Activated CD8-positive, alpha-beta T cell treated with anti-CD3 and anti-CD28 coated beads for 36 hours (primary cell): ENCODE data around the gene GRID1. TPM values are rescaled to one million over a fixed set of nuclear protein-coding genes. Genes with fewer than 3 reads are reported as not detected.

Source experiments
- ATAC-seq: fragments of 200-7000 bp; cut with Tn5 transposase; one replicate; pipeline ENCODE4 v1.10.0; 2021; ENCODE audit warnings: mild to moderate bottlenecking, moderate library complexity
- CTCF ChIA-PET: fragments of 350-600 bp; sonication (Branson Sonifier 250); formaldehyde crosslinking; loops from one replicate; lab custom pipeline; 2021; ENCODE audit warnings: antibody characterized with exemption; lab: Charles Lee
- POLR2A ChIA-PET: fragments of 350-600 bp; sonication (Branson Sonifier 250); formaldehyde crosslinking; loops from one replicate; lab custom pipeline; 2021; ENCODE audit warnings: antibody characterized with exemption; lab: Charles Lee
- DNase-seq: peaks from one replicate; pipeline ENCODE4 v3.0.0-alpha.2; 2020
- H3K27ac Mint-ChIP-seq: one replicate; pipeline ENCODE4 v1.8.0; 2021; ENCODE audit warnings: mild to moderate bottlenecking, mixed read lengths
- H3K27me3 Mint-ChIP-seq: one replicate; pipeline ENCODE4 v1.8.0; 2021; ENCODE audit warnings: mixed read lengths
- H3K36me3 Mint-ChIP-seq: one replicate; pipeline ENCODE4 v1.8.0; 2021; ENCODE audit warnings: low read depth, mixed read lengths
- H3K4me1 Mint-ChIP-seq: one replicate; pipeline ENCODE4 v1.8.0; 2021; ENCODE audit warnings: low read depth, mixed read lengths
- H3K4me3 Mint-ChIP-seq: one replicate; pipeline ENCODE4 v1.8.0; 2021; ENCODE audit warnings: mild to moderate bottlenecking, moderate library complexity, mixed read lengths
- H3K9me3 Mint-ChIP-seq: one replicate; pipeline ENCODE4 v1.8.0; 2021; ENCODE audit warnings: mixed read lengths
- CTCF ChIP-seq: fragments of 200-600 bp; IDR thresholded peaks from one replicate; pipeline ENCODE4 v1.8.0; 2022; ENCODE audit warnings: antibody characterized with exemption, mild to moderate bottlenecking
- intact Hi-C: fragments of 100-400 bp; cut with micrococcal nuclease; formaldehyde crosslinking; loops from one replicate; pipeline ENCODE4 v1.10.0; 2022
- total RNA-seq, 2 experiments: library from RNA; stranded (reverse); gene quantifications; one replicate each; pipeline ENCODE4 v1.2.3, GENCODE V29; 2021

GRID1 gene
- total RNA-seq, 2 experiments from 2014 or later: not detected

GRCh38 chr10:86234107-86234506, 132.5 kb downstream of the GRID1 start:
- Mint-ChIP-seq H3K9me3 (peaks cover 3% of the 10 kb centered on the region), H3K27me3 (no peaks in the 10 kb centered on the region), H3K4me1 (no peaks in the 10 kb centered on the region), H3K27ac (no peak overlapping the region), H3K36me3 (no peaks in the 10 kb centered on the region), H3K4me3 (no peak overlapping the region)
- DNase-seq: no peak
- no peak for ATAC-seq
- no peak for TF ChIP-seq CTCF
- CTCF ChIA-PET: no interaction called here
- POLR2A ChIA-PET: no interaction called here
- intact Hi-C loops: no loop called here

GRCh38 chr10:86233131-86233530, 133.5 kb downstream of the GRID1 start:
- Mint-ChIP-seq H3K36me3 (no peaks in the 10 kb centered on the region), H3K4me1 (no peaks in the 10 kb centered on the region), H3K9me3 (peaks cover 3% of the 10 kb centered on the region), H3K27me3 (no peaks in the 10 kb centered on the region), H3K27ac (no peak overlapping the region), H3K4me3 (no peak overlapping the region)
- ATAC-seq (no peak), DNase-seq (no peak)
- ChIA-PET POLR2A (no interaction called here), CTCF (no interaction called here)
- intact Hi-C loops: no loop called here
- no peak for TF ChIP-seq CTCF

GRCh38 chr10:86232644-86233043, 134.0 kb downstream of the GRID1 start:
- DNase-seq (no peak), ATAC-seq (no peak)
- CTCF ChIA-PET: no interaction called here
- H3K9me3 Mint-ChIP-seq: peaks cover 1% of the 10 kb centered on the region
- H3K36me3 Mint-ChIP-seq: no peaks in the 10 kb centered on the region
- H3K27ac Mint-ChIP-seq: no peak overlapping the region
- intact Hi-C loops: no loop called here
- no peak for TF ChIP-seq CTCF
- POLR2A ChIA-PET: no interaction called here
- no peaks in the 10 kb centered on the region for H3K27me3 Mint-ChIP-seq
- no peaks in the 10 kb centered on the region for H3K4me1 Mint-ChIP-seq
- no peak overlapping the region for H3K4me3 Mint-ChIP-seq

GRCh38 chr10:86231796-86232560, 134.6 kb downstream of the GRID1 start:
- intact Hi-C loops: no loop called here
- POLR2A ChIA-PET: no interaction called here
- CTCF ChIA-PET: no interaction called here

More at GRCh38 chr10:86231796-86232560, 134.6 kb downstream of the GRID1 start:
- no peak for TF ChIP-seq CTCF
- Mint-ChIP-seq H3K36me3 (no peaks in the 10 kb centered on the region), H3K4me3 (no peak overlapping the region), H3K9me3 (no peaks in the 10 kb centered on the region), H3K27me3 (no peaks in the 10 kb centered on the region), H3K27ac (no peak overlapping the region), H3K4me1 (no peaks in the 10 kb centered on the region)
- no peak for DNase-seq
- ATAC-seq: no peak
